ENCODE data around the gene PFKFB1.

Gene PFKFB1

DNA sequence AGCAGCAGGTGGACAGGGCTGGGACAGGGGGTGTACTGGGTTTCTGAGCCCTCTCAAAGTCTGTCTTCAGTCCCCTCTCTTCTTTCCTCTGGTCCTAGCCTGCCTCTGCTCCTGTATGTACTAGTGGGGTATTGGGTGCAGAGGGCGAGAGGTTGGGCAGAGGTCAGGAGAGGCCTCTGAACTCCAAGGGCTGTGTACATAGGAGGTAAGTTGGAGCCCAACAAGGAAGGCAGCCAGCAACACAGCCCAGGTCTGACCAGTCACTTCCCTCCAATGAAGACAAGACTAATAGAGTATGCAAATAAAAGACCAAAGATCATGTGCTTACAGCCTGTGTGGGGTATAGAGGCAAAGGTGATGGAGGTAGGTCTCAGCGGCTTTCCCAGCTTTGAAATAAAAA is at the start of gene PFKFB1:
TSS of gene PFKFB1 (minus strand) at position 90 of the 400 bp plus-strand sequence. CDS start 181 bp downstream, outside the sequence.
- no peak for DNase-seq

DNA sequence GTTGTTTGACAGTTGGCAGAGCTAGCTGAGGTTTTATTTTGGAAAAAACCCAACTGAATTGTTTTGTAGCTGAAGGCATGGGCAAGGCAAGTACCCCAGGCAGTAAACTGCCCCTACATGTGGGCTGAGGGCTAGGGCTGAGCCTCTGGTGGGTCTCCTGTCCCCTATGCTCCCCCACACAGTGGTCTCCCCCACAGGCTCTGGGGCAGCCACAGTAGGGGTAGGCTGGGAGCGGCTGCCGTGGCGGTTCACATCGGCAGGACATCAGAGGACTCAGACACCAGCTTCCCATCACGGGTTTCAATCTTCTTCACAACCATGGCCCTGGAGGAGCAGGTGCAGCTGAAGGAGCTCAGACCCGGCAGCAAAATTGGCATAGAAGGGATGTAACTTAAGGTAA is 47.5 kb upstream of the PFKFB1 start:
- DNase-seq = no peak

DNA sequence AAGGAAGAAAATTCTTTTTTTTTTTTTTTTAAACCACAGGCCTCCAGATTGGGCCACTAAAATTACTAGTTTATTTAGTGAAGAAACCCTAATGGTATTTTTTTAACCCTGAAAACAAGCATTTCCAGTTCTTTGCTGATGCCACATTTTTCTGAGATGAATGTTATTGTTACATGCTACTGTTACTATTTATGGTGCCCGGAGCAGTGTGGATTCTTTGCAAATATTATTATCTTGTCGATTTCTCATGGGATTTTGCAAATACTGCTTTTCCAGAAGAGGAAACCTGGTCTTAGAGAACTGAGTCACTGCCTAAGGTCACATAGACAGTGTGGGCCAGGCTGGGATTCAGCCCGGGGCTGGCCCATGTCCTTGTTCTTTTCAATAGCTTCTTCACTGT is 45.5 kb upstream of the PFKFB1 start:
- no peak for DNase-seq

DNA sequence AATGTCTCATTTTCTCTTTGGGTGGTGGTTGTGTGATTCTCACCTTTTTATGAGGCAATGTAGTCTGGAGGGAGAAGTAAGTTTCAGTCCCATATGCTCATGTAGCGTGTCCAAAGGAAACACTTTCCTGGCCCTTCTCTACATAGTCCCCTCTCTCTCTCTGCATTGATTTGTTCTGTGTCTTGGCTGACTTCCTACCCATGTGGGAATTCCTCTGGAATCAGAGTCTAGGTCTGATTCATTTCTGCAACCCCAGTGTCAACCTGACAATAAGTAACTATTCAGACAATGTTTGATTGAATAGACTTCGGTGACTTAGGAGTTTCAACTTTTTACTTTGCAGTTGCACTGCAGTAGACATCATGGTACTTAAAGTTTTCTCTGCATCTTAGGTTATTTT is 39.4 kb upstream of the PFKFB1 start:
- DNase-seq = no peak

DNA sequence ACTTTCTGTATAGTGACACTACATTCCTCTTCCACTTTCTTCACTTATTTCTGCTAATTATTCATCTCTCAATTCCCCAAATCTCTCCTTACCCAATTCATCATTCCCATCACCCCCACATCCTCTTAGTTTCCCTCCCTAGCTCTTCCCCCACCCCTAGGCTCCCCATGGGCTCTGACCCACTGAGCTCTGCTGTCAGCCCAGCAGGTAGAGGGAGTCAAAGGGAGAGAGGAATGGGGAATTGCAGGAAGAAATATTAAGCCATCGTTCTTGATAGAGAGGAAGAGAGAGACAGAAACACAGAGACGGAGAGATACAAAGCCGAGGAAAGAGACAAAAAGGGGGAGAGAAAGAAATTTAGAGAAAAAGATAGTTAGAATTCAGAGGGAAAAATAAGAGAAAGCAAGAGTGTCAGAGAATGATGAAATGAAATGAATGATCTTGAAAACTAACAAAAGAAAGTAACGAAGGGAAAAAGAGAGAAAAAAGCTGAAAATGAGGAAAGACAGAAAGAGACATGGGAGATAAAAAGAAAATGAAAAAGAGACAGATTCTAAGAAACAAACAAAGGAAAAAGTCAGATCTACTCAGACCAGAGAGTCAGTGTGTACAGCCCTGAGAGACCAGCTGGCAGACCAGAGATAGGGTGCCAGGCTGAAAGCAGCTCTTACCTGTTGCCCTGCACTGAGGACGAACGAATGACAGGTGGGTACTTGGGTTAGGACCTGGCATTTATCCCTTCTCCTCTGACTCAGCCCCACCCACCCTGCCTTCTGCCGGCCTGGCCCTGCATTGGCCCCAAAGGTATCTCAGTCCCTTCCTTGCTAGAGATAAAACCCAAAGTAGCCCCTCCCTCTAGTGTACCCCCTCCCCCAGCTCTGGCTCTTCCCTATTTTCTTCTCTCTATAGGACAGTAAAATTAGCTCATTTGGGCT is 36.5 kb upstream of the PFKFB1 start, which contains the start of gene ALAS2:
TSS of gene ALAS2 (minus strand) at position 707 of the 935 bp plus-strand sequence. CDS start 4,977 bp downstream, outside the sequence.
- DNase-seq = no peak

DNA sequence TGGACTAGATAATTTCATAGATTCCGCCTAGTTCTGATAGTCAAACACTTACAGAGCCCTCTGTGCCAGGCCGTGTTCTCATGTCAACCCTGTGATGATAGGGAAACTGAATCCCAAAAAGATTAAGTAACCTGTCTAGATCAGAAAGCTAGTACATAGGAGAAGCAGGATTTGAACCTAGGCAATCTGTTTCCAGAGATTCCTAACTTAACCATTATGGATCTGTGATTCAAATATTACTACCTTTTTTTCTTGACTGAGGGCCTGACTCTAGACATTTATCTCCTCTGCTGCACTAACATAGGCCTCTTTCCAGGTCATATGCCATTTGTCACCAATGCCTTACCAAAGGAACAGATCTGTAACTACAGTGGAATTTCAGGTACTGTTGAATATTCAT is 35.3 kb upstream of the PFKFB1 start:
- DNase-seq = no peak

DNA sequence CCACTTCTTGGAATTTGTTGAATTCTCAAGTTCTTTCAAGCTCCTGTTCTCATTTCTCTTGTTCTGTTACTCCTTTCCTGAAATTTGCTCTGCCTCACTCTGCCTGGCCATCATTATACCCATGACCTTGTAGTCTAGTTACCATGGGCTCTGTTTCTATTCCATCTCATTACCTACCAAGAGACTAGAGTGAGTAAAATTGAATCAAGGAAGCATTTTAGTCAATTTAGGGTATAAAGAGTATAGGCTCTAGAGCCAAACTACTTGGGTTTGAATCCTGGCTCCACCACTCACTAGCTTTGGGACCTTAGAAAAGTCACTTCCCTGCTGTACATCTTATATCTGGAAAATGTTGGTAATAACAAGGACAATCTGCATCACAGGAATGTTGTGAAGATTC is 34.6 kb upstream of the PFKFB1 start:
- no peak for DNase-seq

DNA sequence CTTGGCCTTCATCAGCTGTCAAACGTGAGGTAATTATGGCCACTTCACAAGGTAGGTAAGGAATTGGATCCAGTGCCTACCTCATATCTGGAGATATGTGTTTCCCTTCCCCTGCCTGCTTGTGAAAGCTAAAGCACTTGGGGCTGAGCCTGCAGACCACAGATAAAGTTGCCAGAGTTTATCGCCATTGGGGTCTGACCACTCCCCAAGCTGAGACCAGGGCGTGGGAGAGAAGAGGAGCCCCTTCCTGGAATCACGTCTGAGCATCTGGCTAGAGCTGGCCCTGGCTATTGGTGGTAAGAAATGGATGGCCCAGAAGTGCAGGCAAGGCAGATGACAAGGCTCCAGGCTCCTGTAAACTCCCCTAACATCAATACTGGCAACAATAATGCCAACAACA is 34.1 kb upstream of the PFKFB1 start:
- DNase-seq = no peak

DNA sequence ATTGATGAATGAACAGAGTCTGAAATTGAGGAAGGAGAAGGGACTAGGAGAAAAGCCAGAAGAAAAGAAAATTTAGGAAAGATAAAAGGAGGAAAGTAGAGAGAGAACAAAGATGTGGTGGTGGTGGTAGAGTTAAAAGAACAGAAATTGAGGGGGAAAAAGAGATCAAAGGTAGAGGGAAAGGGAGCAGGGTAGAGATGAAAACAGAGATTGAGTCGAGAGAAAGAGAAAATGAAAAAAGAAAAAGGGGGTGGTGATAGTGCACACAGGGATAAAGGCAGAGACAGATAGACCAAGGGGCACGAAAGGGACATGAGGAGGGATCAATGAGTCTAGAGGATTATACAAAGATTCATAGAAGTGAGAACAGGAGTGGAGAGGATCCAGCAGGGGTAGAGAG is 32.9 kb upstream of the PFKFB1 start:
- DNase-seq = no peak

DNA sequence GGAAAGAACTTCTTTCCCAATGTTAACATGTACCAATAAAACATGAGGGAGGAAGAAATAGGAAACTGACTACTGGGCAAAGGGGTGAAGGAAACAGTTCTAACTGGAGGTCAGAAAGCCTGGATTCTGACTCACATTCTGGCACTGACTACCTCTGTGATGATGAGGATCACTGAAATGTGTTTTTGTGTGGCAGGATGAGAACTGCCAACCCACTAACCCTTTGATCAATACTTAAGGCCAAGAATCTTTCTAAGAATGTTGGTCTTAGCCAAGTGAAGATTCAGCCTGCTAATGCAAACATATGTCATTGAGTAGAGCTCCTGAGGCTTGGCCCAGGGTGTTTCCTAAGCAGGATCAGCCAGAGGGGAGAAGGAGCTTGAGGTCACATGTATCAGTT is 32.2 kb upstream of the PFKFB1 start:
- no peak for DNase-seq

DNA sequence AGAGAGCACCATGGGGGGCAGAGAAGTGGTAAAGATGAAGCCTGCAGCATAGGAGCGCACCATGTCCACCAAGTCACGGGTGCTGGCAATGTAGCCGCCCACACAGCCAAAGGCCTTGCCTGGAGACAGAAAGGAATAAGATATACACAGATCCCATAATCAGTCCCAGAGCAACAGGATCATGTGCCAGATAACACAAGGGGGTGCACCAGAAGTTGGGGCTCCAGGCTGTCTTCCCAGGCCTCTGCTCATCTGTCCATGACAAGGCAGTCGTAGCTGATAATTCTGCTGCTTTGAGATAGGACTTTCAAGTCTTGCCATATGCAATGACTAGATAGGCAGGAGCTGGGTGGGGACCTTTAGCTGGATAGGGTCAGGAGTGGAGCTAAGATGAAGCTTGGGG is 20.9 kb upstream of the PFKFB1 start:
- DNase-seq = no peak

DNA sequence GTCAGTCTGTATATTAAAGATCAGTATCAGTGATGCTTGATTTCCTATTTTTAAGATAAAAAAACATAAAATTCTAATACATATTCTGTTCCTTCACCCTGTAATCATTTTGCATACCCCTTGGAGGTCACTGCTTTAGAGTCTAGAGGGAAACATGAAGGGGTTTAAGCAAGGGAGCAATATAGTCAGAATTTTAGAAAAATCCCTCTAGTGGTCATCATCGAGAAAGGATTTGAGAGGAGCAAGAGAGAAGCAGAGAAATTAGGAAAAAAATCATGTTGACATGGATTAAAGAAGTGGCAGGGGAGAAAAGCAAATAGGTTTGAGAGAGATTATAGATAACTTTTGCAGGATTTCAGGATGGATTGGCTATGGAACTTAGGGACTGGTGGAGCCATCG is 17.3 kb upstream of the PFKFB1 start:
- no peak for DNase-seq

DNA sequence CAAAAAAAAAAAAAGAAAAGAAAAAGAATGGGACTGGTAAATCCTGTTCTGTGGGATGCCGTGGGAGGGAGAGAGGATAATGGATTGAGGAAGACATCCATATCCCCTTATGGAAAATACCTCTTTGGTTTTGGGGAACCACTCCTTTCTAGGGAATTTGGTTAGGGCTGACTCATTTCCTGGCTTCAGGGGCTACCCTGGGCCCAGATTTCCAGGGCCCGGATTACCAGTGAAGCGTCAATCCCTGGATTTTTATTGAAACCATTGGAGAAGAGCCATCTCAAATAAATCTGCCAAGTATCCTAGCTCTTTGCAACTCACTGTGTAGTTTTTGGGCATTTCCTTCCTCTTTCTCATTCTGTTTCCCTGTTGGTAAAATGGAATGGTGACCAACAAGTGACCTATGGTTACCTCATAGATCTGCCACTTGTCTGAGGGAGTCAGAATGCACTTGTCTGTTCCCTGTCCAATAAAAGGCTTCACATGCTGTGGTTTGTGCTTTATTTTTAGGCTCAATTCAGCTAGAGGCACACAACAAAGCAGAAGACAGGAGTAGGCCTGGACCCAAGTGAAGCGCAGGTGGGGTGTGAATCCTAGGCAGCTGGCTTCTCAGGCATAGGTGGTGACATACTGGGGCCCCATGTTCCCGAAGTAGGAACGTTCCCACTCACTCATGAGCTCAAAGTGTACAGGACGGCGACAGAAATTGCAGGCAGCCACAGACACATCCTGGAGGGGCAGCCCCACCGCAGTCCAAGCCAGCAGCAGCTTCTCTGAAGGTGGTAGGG is 14.8 kb upstream of the PFKFB1 start:
- DNase-seq = no peak

DNA sequence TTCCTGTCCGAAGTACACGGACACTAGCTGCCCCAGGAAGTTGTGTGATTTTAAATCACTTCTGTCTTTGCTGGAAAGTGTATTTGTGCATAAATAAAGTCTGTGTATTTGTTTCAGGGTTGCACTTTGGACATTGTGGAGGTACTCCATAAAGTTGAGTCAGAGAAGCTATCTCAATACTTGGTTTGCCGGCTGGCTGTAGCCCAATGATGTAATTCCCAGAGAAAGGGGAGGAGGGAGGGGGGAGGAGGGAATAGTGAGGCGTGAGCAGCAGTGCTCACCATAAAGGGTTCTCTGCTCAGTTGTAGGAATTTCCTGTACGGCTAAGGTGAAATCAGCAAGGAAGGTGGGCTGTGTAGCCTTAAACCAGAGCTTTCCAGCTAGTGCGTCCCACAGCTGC is 13.7 kb upstream of the PFKFB1 start:
- no peak for DNase-seq

DNA sequence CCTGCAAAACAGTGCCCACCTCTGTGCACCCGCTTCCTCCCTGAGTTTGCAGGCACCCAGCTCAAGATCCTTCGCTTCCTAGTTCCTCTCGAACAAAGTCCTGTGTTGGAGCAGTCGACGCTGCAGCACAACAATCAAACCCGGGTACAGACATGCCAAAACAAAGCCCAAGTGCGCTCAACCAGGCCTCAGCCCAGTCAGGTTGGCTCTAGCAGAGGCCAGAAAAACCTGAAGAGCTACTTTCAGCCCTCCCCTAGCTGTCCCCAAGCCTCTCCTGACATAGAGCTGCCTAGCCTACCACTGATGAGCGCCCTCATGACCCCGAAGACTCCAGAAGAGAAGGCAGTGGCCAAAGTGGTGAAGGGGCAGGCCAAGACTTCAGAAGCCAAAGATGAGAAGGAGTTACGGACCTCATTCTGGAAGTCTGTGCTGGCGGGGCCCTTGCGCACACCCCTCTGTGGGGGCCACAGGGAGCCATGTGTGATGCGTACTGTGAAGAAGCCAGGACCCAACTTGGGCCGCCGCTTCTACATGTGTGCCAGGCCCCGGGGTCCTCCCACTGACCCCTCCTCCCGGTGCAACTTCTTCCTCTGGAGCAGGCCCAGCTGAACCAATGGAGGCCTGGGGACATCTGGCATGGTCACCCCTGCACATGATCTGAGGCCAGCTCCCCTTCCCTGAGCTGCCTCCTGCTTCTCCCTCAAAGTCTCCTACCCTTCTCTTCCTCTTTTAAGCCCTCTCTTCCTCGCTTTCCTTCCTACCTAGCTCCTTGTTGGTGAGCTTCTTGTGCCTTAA is 13.0 kb upstream of the PFKFB1 start:
- DNase-seq = no peak

DNA sequence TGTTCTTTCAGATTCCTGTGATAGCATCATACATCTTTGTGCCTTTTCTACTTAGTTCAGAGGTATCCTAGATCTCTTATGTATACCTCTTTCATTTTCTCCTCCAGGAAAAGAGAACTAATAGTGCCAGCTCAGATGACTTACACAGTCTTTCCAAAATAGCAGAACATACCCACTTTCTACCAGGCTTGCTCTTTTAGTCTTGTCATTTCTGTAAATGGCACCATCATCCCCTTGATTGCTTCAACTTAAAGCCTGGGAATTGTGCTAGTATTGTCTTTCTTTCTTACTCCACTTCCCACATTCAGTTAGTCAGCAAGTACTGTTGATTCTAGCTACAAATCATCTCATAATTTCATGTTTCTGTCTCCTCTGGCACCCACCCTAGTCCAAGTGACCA is 11.3 kb upstream of the PFKFB1 start:
- no peak for DNase-seq

DNA sequence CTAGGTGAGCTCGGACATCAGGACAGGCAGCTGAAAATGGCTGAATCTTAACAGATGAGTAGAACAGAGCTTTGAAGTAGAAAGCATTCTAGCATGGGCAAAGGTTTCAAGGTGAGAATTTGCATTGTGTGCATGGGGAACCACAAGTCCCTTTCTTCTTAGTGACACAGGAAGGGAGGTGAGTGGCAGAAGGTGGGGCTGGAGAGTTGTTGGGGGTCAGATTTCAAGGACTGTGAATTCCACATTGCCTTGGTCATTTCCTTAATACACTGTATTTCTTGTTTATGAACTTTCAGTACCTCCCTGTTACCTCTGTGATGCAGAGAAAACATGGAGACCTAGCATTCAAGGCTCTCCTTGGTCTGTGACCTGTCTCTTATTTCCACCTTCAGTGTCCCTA is 10.2 kb upstream of the PFKFB1 start:
- no peak for DNase-seq

DNA sequence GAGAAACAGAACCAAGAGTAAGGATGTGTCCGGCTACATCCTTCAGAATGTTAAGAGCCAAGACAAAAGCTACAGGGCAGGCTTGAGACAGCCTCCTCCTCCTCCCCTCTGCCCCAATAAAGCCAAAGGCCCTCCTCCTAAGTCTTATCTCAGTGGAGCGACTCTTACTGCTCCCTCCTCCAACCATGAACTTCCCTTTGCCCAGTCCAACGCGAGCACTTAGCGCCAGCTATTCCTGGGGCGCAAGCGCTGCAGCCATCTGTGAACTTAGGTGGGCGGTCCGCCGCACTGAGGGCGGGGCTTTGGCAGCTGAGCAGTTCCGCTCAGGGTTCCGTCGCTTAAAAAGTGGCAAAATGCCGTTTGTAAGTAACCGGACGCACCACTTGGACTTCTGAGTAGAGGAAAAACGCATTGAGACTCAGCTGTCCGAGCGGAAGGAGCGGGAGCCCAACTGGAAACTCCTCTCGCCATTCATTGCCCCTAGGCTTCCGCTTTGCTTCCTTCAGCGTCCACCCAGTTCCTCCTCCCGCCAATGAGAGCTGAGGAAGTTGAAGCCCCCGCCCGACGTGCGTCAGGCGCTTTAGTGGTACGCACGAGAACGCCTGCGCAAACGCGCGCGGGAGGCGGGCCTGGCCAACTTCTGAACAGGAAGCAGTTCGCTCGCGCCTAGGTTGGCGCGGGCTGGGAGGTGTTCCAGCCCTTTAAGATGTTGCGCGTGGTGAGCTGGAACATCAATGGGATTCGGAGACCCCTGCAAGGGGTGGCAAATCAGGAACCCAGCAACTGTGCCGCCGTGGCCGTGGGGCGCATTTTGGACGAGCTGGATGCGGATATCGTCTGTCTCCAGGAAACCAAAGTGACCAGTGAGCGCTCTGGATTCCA is 6.0 kb upstream of the PFKFB1 start, which contains the start of gene APEX2:
TSS of gene APEX2 (plus strand) at position 647 of the 882 bp plus-strand sequence. CDS start at position 707, 60 bp downstream.
- peak; percentile 89 for DNase-seq

DNA sequence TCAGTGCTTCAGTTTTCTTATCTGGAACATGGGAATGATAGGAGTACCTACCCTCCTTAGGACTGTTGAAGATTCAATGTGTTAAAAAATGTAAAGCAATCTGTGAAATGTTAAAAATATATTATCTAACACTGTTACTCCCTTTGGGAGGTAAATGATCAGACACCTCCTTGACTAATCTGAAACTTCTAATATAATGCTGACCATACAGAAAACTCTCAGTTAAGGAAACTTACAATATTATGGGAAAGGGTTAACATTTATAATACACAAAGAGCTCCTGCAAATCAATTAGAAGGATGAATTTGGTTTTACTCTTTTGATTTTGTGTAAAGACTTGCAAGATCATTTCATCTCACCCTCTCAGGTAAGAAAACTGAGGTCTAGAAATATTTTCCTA is 1.6 kb upstream of the PFKFB1 start:
- no peak for DNase-seq

DNA sequence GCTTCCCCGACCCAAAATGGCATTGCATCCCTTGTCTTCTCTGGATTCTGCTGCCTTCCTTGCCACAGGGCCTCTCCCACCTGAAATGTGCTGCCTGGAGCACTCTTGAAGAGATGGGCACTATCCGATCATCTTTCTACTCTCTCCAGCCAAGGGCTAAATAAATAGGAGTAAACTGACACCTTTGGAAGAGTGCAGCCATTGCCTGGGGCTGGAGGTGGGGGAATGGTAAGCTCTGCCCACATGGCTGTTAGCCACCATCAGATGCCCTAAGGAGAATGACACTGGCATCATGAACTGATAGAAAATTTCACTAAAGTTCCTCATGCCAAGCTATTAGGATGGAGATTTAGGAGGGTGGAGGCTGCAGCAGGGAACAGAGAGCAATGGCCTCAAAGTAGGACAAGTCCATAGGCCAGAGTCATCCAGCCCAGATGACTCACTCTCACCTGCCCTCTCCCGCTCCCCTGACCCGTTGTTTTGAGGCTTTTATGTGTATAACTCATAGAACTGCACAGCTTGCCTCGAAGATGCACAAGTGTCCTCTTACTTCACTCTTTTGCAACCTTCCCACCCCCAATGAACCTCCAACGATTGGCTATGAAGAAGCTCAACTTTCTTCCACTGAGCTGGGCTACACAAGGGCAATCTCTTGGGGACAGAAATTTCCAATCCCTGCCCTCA is 822 bp upstream of the PFKFB1 start:
- no peak for DNase-seq

DNA sequence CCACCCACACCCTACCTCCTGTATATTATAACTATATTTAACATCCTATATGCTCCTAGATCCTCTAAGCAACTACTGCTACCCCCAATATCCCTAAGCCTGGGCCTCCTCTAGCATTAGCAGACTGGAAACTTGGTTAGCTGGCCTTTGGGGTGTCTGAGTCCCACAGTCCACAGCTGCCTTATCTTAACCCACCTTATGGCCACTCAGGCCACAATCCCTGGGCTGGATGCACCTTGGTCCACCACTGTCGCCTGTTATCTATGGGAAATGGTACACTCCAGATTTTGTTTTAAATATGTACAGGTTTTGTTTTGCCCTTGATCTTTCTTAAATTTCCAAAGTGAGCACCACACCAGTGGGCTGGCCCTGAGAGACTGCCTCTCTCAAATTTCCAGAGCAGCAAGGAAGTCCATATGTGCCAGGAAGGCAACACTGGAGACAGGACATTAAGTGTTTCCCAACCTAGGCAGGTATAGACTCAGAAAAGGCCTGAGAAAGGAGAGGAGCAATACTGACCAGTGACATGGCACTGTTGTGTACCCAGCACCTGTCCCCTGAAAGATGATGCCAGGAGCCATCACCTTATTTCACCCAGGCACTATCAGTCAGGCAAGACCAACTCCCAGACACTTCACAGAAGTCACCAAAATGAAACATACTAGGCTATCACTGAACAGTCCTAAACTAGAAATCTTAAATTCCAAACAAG is 921 bp downstream of the PFKFB1 start:
- no peak for DNase-seq

All from NCI-H510A (cell line).